Measurements from ENCODE around the gene AADACL4. TPM values are rescaled to one million over a fixed set of nuclear protein-coding genes. Genes with fewer than 3 reads are reported as not detected.

Gene AADACL4
- total RNA-seq, 4 donors from 2014 or later, result 0.59 TPM; not detected in 3

DNA sequence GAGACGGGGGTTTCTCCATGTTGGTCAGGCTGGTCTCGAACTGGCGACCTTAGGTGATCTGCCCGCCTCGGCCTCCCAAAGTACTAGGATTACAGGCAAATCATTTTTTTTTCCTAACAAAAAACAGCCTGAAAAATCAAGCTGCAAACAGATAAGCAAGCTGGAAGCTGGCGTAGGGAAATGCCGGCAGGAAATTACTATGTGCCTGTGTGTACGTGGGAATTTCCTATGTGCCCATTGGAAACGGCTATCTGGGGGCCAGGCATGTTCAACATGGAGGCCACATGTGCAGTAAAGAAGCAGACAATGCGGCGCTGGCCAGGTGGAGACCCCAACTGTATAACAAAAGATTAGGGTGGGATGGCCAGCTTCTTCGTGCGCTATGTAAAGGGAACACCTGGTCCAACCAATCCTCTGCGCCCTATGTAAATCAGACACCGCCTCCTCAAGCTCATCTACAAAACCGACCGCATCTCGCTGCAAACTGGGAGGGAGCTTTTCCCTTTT is 9.1 kb upstream of the AADACL4 start:
- no peak overlapping the region for H3K4me3 ChIP-seq (ENCODE audit: low read depth, poor library complexity, severe bottlenecking)
- WGBS, 2 donors, result 74 to 83% methylated on average over 18 of the region's 18 CpGs
- TF ChIP-seq, protein P1, sequence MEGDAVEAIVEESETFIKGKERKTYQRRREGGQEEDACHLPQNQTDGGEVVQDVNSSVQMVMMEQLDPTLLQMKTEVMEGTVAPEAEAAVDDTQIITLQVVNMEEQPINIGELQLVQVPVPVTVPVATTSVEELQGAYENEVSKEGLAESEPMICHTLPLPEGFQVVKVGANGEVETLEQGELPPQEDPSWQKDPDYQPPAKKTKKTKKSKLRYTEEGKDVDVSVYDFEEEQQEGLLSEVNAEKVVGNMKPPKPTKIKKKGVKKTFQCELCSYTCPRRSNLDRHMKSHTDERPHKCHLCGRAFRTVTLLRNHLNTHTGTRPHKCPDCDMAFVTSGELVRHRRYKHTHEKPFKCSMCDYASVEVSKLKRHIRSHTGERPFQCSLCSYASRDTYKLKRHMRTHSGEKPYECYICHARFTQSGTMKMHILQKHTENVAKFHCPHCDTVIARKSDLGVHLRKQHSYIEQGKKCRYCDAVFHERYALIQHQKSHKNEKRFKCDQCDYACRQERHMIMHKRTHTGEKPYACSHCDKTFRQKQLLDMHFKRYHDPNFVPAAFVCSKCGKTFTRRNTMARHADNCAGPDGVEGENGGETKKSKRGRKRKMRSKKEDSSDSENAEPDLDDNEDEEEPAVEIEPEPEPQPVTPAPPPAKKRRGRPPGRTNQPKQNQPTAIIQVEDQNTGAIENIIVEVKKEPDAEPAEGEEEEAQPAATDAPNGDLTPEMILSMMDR (IDR thresholded peaks at IDR 0.05), result no peak
- no peak for TF ChIP-seq POLR2A (IDR thresholded peaks at IDR 0.05)
- intact Hi-C loops (cut with DNase I; ENCODE audit: low total_unique reads), result no loop called here
- DNase-seq (ENCODE audit: low spot score in 2 of 2), result no peak

DNA sequence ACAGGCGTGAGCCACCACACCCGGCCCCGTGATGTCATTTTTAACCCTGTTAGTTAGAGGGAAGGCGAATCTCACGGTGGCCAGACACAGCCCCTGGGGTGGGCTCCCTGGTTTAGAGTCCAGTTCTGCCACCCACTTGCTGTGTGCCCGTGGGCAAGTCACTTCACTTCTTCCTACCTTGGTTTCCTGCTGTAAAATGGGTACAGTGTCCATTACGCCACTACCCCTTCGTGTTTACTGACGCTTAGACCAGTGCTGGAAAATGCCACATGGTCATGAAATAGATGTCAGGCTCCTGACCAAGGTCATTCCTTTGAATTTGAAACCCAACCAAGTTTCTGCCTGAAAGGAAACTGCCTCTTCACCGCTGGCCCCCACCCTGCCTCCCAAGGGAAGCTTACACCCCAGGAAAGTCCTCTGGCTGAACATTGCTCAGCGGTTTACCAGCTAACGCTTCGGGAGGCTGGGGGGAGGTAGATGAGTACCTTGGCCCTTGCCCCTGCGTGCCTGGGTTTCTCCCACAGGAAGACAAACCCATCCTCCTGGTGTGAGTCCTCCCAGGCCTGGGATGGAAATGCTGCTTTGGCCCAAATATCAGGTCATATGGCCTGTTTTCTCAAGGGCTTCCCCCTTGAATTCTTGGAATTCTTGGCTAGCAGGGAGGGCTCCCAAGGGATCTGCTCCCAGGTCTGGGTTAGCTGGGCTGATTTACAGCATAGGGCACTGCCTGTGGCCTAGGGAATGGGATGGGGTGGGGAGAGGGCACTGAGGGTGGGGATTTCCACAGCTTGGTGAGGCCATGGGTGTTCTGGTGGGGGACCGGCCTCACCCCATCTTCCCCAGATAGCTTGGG is 7.6 kb upstream of the AADACL4 start:
- no peak overlapping the region for H3K4me3 ChIP-seq (ENCODE audit: low read depth, poor library complexity, severe bottlenecking)
- intact Hi-C loops (cut with DNase I; ENCODE audit: low total_unique reads), result no loop called here
- TF ChIP-seq, protein P1 (IDR thresholded peaks at IDR 0.05), result no peak
- no peak for TF ChIP-seq POLR2A (IDR thresholded peaks at IDR 0.05)
- WGBS, 2 donors, result 83 to 84% methylated on average over 12 to 15 of the region's 15 CpGs
- DNase-seq (ENCODE audit: low spot score in 2 of 2), result no peak

DNA sequence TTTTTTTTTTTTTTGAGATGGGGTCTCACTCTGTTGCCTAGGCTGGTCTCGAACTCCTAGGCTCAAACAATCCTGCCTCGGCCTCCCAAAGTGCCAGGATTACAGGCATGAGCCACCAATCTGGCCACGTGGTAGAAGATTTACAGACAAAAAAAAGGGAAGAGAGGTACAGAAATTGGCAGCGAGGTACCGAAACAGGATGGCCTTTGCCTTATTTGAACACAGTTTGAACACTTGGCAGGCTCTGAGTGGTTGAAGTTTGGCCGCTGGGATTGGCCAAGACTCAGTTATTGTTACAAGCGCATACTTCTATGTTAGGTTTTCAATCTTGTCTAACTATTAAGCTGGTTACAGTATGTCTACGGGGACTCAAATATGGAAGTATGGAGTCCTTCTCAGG is 6.2 kb upstream of the AADACL4 start:
- 86 to 90% methylated on average over 8 of the region's 8 CpGs for WGBS, 2 donors
- intact Hi-C loops (cut with DNase I; ENCODE audit: low total_unique reads), result no loop called here
- DNase-seq (ENCODE audit: low spot score in 2 of 2), result no peak
- TF ChIP-seq, protein P1 (IDR thresholded peaks at IDR 0.05), result no peak
- TF ChIP-seq POLR2A (IDR thresholded peaks at IDR 0.05), result no peak
- no peak overlapping the region for H3K4me3 ChIP-seq (ENCODE audit: low read depth, poor library complexity, severe bottlenecking)

DNA sequence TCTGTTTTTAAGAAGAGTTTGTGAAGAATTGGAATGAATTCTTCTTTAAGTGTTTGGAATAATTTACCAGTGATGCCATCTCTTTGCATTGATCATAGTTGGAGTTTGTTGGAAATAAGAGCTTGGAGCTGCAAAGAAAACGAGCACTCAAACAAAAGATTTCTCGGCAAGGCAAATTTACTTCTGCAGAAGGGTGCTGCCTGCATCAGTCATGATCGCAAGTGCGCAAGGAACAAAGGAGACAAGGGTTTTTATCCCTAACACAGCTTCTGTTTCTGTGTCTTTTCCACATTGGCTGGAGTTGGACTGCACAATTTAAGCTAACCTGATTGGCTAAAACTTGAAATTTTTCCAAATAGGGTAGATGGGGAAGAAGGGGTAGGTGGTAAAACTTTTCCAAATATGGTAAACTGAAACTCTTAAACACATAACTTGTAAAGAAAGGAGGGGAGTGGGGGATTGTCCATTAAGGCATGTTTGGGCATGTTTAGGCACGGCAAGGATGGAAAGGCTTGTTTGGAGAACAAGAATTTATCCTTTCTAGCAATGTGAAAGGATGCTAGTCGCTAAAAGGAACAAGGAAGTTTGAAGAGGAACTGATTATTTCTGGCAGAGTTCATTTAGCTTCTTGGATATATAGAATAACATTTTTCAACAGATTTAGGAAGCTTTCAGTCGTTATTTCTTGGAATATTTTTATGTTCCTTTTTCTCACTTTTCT is 3.5 kb upstream of the AADACL4 start:
- TF ChIP-seq, protein P1 (IDR thresholded peaks at IDR 0.05), result no peak
- TF ChIP-seq POLR2A (IDR thresholded peaks at IDR 0.05), result no peak
- 87 to 88% methylated on average over 7 of the region's 7 CpGs for WGBS, 2 donors
- intact Hi-C loops (cut with DNase I; ENCODE audit: low total_unique reads), result no loop called here
- no peak for DNase-seq (ENCODE audit: low spot score in 2 of 2)
- H3K4me3 ChIP-seq (ENCODE audit: low read depth, poor library complexity, severe bottlenecking), result no peak overlapping the region

DNA sequence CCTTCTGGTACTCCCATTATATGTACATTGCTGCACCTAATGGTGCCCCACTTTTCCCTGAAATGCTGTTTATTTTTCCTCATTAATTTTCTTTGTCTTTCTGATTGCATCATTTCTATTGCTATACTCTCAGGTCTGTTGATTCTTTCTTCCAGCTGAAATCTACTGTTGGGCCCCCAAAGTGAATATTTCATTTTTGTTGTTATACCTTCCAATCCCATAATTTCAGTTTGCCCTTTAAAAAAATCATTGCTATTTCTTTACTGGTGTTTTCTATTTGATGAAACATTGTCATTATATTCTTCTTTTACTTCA is 3.0 kb upstream of the AADACL4 start:
- no peak for DNase-seq (ENCODE audit: low spot score in 2 of 2)
- intact Hi-C loops (cut with DNase I; ENCODE audit: low total_unique reads), result no loop called here
- no peak for TF ChIP-seq POLR2A (IDR thresholded peaks at IDR 0.05)
- TF ChIP-seq, protein P1 (IDR thresholded peaks at IDR 0.05), result no peak
- H3K4me3 ChIP-seq (ENCODE audit: low read depth, poor library complexity, severe bottlenecking), result no peak overlapping the region

Measured in lower leg skin (tissue), 4 donors.